GM18909 (cell line): ENCODE measurements around the gene FAM83C.

ENCODE experiments used
- ATAC-seq: cut with Tn5 transposase; IDR thresholded peaks from one replicate; pipeline ENCODE4 v1.9.1; 2021; ENCODE audit warnings: mild to moderate bottlenecking; ENCODE audit not compliant: unreplicated experiment, poor library complexity

Gene FAM83C

GRCh38 chr20:35300469-35301262, 8.4 kb upstream of the FAM83C start:
- no peak for ATAC-seq

- no peak for ATAC-seq
Observed at GRCh38 chr20:35299780-35300179, 7.6 kb upstream of the FAM83C start.

- no peak for ATAC-seq
Observed at GRCh38 chr20:35298264-35298663, 6.0 kb upstream of the FAM83C start.

- no peak for ATAC-seq
Observed at GRCh38 chr20:35297740-35298139, 5.5 kb upstream of the FAM83C start.

- no peak for ATAC-seq
Observed at GRCh38 chr20:35297155-35297554, 4.9 kb upstream of the FAM83C start.

- no peak for ATAC-seq
Observed at GRCh38 chr20:35296101-35296554, 3.9 kb upstream of the FAM83C start.

- no peak for ATAC-seq
Observed at GRCh38 chr20:35295674-35296073, 3.4 kb upstream of the FAM83C start.

GRCh38 chr20:35295058-35295457, 2.8 kb upstream of the FAM83C start:
- ATAC-seq, result no peak

- no peak for ATAC-seq
Observed at GRCh38 chr20:35294293-35294685, 2.1 kb upstream of the FAM83C start.

GRCh38 chr20:35293303-35294292, 1.4 kb upstream of the FAM83C start:
- ATAC-seq, result no peak

GRCh38 chr20:35292504-35293285, 470 bp upstream of the FAM83C start:
- no peak for ATAC-seq

- ATAC-seq, result no peak
Observed at GRCh38 chr20:35290887-35291417, 1.3 kb downstream of the FAM83C start.

- ATAC-seq, result no peak
Observed at GRCh38 chr20:35290186-35290886, 1.9 kb downstream of the FAM83C start.

- ATAC-seq, result no peak
Observed at GRCh38 chr20:35288325-35289060, 3.7 kb downstream of the FAM83C start.

GRCh38 chr20:35287509-35288324, 4.5 kb downstream of the FAM83C start:
- no peak for ATAC-seq

- no peak for ATAC-seq
Observed at GRCh38 chr20:35286899-35287508, 5.2 kb downstream of the FAM83C start.

GRCh38 chr20:35286077-35286898, 5.9 kb downstream of the FAM83C start:
- no peak for ATAC-seq
